ENCODE results near the gene STX1B. TPM values are rescaled to one million over a fixed set of nuclear protein-coding genes. Genes with fewer than 3 reads are reported as not detected.

Gene STX1B
- total RNA-seq, 1 donor, result 2.1 TPM

GRCh38 chr16:30989469-30990047 is 20.9 kb downstream of the STX1B start:
- no peak overlapping the region for H3K4me3 ChIP-seq (ENCODE audit: low read depth, low read length)
- TF ChIP-seq CTCF (IDR thresholded peaks at IDR 0.05; ENCODE audit: insufficient read depth, low read length), result no peak
- DNase-seq (ENCODE audit: low read depth), result no peak

- no peak for DNase-seq (ENCODE audit: low read depth)
- H3K4me3 ChIP-seq (ENCODE audit: low read depth, low read length), result no peak overlapping the region
- TF ChIP-seq CTCF (IDR thresholded peaks at IDR 0.05; ENCODE audit: insufficient read depth, low read length), result no peak
Observed at GRCh38 chr16:30987581-30988190, 22.8 kb downstream of the STX1B start.

GRCh38 chr16:30986129-30986991 is 24.1 kb downstream of the STX1B start:
- no peak for TF ChIP-seq CTCF (IDR thresholded peaks at IDR 0.05; ENCODE audit: insufficient read depth, low read length)
- H3K4me3 ChIP-seq (ENCODE audit: low read depth, low read length), result peak overlapping the region; percentile 74
- no peak for DNase-seq (ENCODE audit: low read depth)

GRCh38 chr16:30985401-30986128 is 24.9 kb downstream of the STX1B start:
- peak; percentile 16 for DNase-seq (ENCODE audit: low read depth)

GRCh38 chr16:30984669-30985400 is 25.6 kb downstream of the STX1B start, which contains the start of gene HSD3B7:
HSD3B7 (plus strand) TSS chr16:30985207; CDS start chr16:30985659, 452 bp downstream.
- H3K4me3 ChIP-seq (ENCODE audit: low read depth, low read length), result peak within 1 kb of the TSS; percentile 74
- DNase-seq (ENCODE audit: low read depth), result peak; percentile 78
- TF ChIP-seq CTCF (IDR thresholded peaks at IDR 0.05; ENCODE audit: insufficient read depth, low read length), result peak; percentile 98

More at GRCh38 chr16:30985401-30986128, 24.9 kb downstream of the STX1B start:
- peak overlapping the region; percentile 74 for H3K4me3 ChIP-seq (ENCODE audit: low read depth, low read length)
- TF ChIP-seq CTCF (IDR thresholded peaks at IDR 0.05; ENCODE audit: insufficient read depth, low read length), result no peak
